ENCODE measurements around the gene RNF19B.

GRCh38 chr1:33007190-33008050, 42.8 kb upstream of the RNF19B start:
- TF ChIP-seq POLR2A (IDR thresholded peaks at IDR 0.05; ENCODE audit: low read depth, low read length): no peak
- TF ChIP-seq POLR2AphosphoS5 (IDR thresholded peaks at IDR 0.05; ENCODE audit: low read depth, low read length): no peak
- TF ChIP-seq SPI1 (IDR thresholded peaks at IDR 0.05; ENCODE audit: low read depth, low read length): no peak
- TF ChIP-seq TAF1 (IDR thresholded peaks at IDR 0.05; ENCODE audit: low read depth, low read length): no peak
- no peak for TF ChIP-seq PAX5 (IDR thresholded peaks at IDR 0.05; ENCODE audit: insufficient read depth, low read length, severe bottlenecking)
- TF ChIP-seq POU2F2 (IDR thresholded peaks at IDR 0.05; ENCODE audit: low read depth, low read length): no peak

Data from GM12891 (cell line).